Measurements from ENCODE around the gene PTPN13.

The PTPN13 gene, protein sequence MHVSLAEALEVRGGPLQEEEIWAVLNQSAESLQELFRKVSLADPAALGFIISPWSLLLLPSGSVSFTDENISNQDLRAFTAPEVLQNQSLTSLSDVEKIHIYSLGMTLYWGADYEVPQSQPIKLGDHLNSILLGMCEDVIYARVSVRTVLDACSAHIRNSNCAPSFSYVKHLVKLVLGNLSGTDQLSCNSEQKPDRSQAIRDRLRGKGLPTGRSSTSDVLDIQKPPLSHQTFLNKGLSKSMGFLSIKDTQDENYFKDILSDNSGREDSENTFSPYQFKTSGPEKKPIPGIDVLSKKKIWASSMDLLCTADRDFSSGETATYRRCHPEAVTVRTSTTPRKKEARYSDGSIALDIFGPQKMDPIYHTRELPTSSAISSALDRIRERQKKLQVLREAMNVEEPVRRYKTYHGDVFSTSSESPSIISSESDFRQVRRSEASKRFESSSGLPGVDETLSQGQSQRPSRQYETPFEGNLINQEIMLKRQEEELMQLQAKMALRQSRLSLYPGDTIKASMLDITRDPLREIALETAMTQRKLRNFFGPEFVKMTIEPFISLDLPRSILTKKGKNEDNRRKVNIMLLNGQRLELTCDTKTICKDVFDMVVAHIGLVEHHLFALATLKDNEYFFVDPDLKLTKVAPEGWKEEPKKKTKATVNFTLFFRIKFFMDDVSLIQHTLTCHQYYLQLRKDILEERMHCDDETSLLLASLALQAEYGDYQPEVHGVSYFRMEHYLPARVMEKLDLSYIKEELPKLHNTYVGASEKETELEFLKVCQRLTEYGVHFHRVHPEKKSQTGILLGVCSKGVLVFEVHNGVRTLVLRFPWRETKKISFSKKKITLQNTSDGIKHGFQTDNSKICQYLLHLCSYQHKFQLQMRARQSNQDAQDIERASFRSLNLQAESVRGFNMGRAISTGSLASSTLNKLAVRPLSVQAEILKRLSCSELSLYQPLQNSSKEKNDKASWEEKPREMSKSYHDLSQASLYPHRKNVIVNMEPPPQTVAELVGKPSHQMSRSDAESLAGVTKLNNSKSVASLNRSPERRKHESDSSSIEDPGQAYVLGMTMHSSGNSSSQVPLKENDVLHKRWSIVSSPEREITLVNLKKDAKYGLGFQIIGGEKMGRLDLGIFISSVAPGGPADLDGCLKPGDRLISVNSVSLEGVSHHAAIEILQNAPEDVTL (N-terminal part only)

DNA sequence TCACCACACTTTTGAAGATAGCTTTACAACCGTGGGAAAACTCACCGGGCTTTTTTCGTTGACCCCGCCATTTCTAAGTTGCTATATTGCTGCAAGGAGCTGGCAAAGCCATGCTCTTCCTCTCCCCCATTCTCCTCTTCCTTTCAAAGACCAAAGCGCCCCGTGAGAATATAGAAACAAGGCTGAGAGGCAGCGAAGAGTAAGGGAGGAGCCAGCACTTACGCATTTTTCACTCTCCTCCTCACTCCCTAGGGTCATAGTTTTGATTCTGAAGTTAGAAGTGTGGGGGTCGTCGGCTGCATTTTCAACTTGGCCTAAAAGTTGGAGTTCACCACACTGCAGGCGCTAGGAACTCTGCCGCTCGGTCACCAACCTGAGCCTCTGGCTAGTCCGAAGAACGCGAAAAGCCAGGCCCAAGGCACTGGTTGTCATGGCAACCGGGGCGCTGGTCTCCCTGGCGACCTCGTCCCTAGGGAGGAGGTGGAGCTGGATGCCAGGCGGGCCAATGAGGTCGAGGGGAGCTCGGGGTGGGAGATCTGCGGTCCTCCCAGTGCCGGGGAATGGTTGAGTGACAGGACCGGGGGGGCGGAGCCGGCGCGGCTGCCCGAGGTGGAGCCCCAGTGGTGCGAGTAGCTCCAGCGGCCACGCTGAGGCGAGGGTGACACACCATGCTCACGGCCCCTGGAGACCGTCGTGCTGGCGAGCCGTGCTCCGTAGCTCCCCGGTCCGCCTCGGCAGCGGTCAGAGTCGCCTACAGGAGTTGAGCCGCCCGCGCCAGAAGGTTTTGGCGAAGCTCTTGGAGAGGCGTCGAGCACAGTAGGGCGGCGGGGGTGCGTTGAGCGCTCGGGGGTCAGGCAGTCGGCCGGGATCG, at the start of gene PTPN13:
Gene PTPN13 (plus strand): TSS at position 628 of the 871 bp plus-strand sequence. CDS start 40,942 bp downstream, outside the sequence.
- peaks cover 3 to 17% of the 10 kb centered on the region in 2 donors for H3K27me3 ChIP-seq (ENCODE audit: control insufficient read depth in 2 of 2, insufficient read depth in 2 of 2, low read length in 2 of 2)
- H3K9ac ChIP-seq (ENCODE audit: low read depth in 1 of 2, low read length in 2 of 2) = peak within 1 kb of the TSS; percentile 41 to 58
- H3K36me3 ChIP-seq (ENCODE audit: control insufficient read depth in 2 of 2, insufficient read depth in 2 of 2, low read length in 2 of 2) = no peaks in the 10 kb centered on the region
- peak within 1 kb of the TSS; percentile 74 to 75 for H3K4me3 ChIP-seq (ENCODE audit: low read length in 2 of 2)
- peaks cover 0 to 16% of the 10 kb centered on the region in 2 donors for H3K4me1 ChIP-seq (ENCODE audit: control insufficient read depth in 2 of 2, insufficient read depth in 2 of 2, low read length in 2 of 2)
- H3K27ac ChIP-seq (ENCODE audit: low read depth in 2 of 2, low read length in 2 of 2) = peak within 1 kb of the TSS; percentile 62 to 71
- H3K9me3 ChIP-seq (ENCODE audit: control insufficient read depth in 2 of 2, low read length in 2 of 2) = no peaks in the 10 kb centered on the region

DNA sequence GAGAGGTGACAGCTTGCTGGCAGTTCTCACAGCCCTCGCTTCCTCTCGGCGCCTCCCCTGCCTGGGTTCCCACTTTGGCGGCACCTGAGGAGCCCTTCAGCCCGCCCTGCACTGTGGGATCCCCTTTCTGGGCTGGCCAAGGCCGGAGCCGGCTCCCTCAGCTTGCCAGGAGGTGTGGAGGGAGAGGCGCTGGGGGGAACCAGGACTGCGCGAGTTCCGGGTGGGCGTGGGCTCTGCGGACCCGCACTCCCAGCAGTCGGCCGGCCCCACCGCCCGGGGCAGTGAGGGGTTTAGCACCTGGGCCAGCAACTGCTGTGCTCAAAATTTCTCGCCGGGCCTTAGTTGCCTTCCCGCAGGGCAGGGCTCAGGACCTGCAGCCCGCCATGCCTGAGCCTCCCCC, 47.0 kb upstream of the PTPN13 start:
- no peaks in the 10 kb centered on the region for H3K36me3 ChIP-seq (ENCODE audit: control insufficient read depth in 2 of 2, insufficient read depth in 2 of 2, low read length in 2 of 2)
- H3K9ac ChIP-seq (ENCODE audit: low read depth in 1 of 2, low read length in 2 of 2) = no peak overlapping the region
- H3K9me3 ChIP-seq (ENCODE audit: control insufficient read depth in 2 of 2, low read length in 2 of 2) = no peaks in the 10 kb centered on the region
- H3K27ac ChIP-seq (ENCODE audit: low read depth in 2 of 2, low read length in 2 of 2) = no peak overlapping the region
- H3K27me3 ChIP-seq (ENCODE audit: control insufficient read depth in 2 of 2, insufficient read depth in 2 of 2, low read length in 2 of 2) = no peaks in the 10 kb centered on the region
- no peaks in the 10 kb centered on the region for H3K4me1 ChIP-seq (ENCODE audit: control insufficient read depth in 2 of 2, insufficient read depth in 2 of 2, low read length in 2 of 2)
- H3K4me3 ChIP-seq (ENCODE audit: low read length in 2 of 2) = no peak overlapping the region

DNA sequence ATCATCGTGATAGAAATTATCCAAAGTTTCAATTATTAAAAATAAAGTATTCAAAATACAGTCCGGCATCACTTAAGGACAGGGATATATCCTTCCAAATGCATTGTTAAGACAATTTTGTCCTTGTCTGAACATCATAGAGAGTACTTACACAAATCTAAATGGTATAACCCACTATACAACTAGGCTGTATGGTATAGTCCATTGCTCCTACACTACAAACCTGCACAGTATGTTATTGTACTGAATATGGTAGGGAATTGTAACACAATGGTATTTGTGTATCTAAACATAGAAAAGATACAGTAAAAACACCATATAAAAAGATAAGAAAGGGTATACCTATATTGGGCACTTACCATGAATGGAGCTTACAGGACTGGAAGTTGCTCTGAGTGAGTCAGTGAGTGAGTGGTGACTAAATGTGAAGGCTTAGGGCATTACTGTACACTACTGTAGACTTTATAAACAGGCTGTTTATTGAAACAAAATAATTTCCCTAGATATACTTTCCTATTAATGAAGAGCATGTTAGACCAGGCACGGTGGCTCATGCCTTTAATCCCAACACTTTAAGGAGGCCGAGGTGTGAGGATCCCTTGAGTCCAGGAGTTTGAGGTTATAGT, 44.8 kb upstream of the PTPN13 start:
- no peak overlapping the region for H3K9ac ChIP-seq (ENCODE audit: low read depth in 1 of 2, low read length in 2 of 2)
- H3K4me1 ChIP-seq (ENCODE audit: control insufficient read depth in 2 of 2, insufficient read depth in 2 of 2, low read length in 2 of 2) = no peaks in the 10 kb centered on the region
- no peak overlapping the region for H3K4me3 ChIP-seq (ENCODE audit: low read length in 2 of 2)
- H3K27ac ChIP-seq (ENCODE audit: low read depth in 2 of 2, low read length in 2 of 2) = no peak overlapping the region
- H3K9me3 ChIP-seq (ENCODE audit: control insufficient read depth in 2 of 2, low read length in 2 of 2) = no peaks in the 10 kb centered on the region
- no peaks in the 10 kb centered on the region for H3K36me3 ChIP-seq (ENCODE audit: control insufficient read depth in 2 of 2, insufficient read depth in 2 of 2, low read length in 2 of 2)
- H3K27me3 ChIP-seq (ENCODE audit: control insufficient read depth in 2 of 2, insufficient read depth in 2 of 2, low read length in 2 of 2) = no peaks in the 10 kb centered on the region

DNA sequence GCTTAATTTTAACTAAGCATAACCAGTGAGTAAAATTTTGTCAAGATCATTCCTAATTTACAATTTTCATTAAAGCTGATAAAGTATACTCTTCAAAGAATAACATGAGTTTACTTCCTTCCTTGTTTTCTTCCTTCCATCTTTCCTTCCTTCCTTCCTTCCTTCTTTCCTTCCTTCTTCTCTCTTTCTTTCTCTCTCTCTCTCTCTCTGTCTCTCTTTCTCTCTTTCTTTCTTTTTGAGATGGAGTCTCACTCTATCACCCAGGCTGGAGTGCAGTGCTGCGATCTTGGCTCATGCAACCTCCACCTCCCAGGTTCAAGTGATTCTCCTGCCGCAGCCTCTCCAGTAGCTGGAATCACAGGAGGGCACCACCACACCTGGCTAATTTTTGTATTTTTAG, 42.7 kb upstream of the PTPN13 start:
- Histone ChIP-seq H3K9me3 (ENCODE audit: control insufficient read depth in 2 of 2, low read length in 2 of 2) (no peaks in the 10 kb centered on the region), H3K9ac (ENCODE audit: low read depth in 1 of 2, low read length in 2 of 2) (no peak overlapping the region), H3K27ac (ENCODE audit: low read depth in 2 of 2, low read length in 2 of 2) (no peak overlapping the region), H3K27me3 (ENCODE audit: control insufficient read depth in 2 of 2, insufficient read depth in 2 of 2, low read length in 2 of 2) (no peaks in the 10 kb centered on the region), H3K4me3 (ENCODE audit: low read length in 2 of 2) (no peak overlapping the region), H3K4me1 (ENCODE audit: control insufficient read depth in 2 of 2, insufficient read depth in 2 of 2, low read length in 2 of 2) (no peaks in the 10 kb centered on the region), H3K36me3 (ENCODE audit: control insufficient read depth in 2 of 2, insufficient read depth in 2 of 2, low read length in 2 of 2) (no peaks in the 10 kb centered on the region)

DNA sequence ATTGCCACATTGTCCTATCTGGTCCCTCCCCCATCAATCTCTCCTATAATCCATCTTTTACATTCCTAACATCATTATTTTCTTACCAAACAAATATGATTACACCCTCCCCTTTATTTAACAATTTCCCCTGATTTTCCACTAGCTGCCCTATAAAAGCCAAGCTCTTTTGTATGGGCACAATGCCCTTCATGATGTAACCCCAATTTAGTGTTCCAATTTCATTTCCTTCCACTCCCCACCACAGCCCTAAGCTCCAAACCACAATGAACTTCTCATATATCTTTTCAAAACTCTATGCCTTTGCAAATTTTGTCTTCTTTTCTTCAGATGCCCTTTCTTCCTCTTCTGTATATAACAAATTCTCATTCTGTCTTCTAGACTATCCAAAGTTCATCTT, 39.5 kb upstream of the PTPN13 start:
- H3K9ac ChIP-seq (ENCODE audit: low read depth in 1 of 2, low read length in 2 of 2) = no peak overlapping the region
- H3K36me3 ChIP-seq (ENCODE audit: control insufficient read depth in 2 of 2, insufficient read depth in 2 of 2, low read length in 2 of 2) = no peaks in the 10 kb centered on the region
- peaks cover 0 to 4% of the 10 kb centered on the region in 2 donors for H3K4me1 ChIP-seq (ENCODE audit: control insufficient read depth in 2 of 2, insufficient read depth in 2 of 2, low read length in 2 of 2)
- no peak overlapping the region for H3K27ac ChIP-seq (ENCODE audit: low read depth in 2 of 2, low read length in 2 of 2)
- no peak overlapping the region for H3K4me3 ChIP-seq (ENCODE audit: low read length in 2 of 2)
- H3K27me3 ChIP-seq (ENCODE audit: control insufficient read depth in 2 of 2, insufficient read depth in 2 of 2, low read length in 2 of 2) = no peaks in the 10 kb centered on the region
- no peaks in the 10 kb centered on the region for H3K9me3 ChIP-seq (ENCODE audit: control insufficient read depth in 2 of 2, low read length in 2 of 2)

- peak overlapping the region in 1 of 2 donors; percentile 9 for H3K4me3 ChIP-seq (ENCODE audit: low read length in 2 of 2)
- no peaks in the 10 kb centered on the region for H3K9me3 ChIP-seq (ENCODE audit: control insufficient read depth in 2 of 2, low read length in 2 of 2)
- no peaks in the 10 kb centered on the region for H3K27me3 ChIP-seq (ENCODE audit: control insufficient read depth in 2 of 2, insufficient read depth in 2 of 2, low read length in 2 of 2)
- H3K27ac ChIP-seq (ENCODE audit: low read depth in 2 of 2, low read length in 2 of 2) = no peak overlapping the region
- H3K36me3 ChIP-seq (ENCODE audit: control insufficient read depth in 2 of 2, insufficient read depth in 2 of 2, low read length in 2 of 2) = no peaks in the 10 kb centered on the region
- peaks cover 0 to 4% of the 10 kb centered on the region in 2 donors for H3K4me1 ChIP-seq (ENCODE audit: control insufficient read depth in 2 of 2, insufficient read depth in 2 of 2, low read length in 2 of 2)
- H3K9ac ChIP-seq (ENCODE audit: low read depth in 1 of 2, low read length in 2 of 2) = no peak overlapping the region
Observed at GRCh38 chr4:86556791-86557415, 37.2 kb upstream of the PTPN13 start.

DNA sequence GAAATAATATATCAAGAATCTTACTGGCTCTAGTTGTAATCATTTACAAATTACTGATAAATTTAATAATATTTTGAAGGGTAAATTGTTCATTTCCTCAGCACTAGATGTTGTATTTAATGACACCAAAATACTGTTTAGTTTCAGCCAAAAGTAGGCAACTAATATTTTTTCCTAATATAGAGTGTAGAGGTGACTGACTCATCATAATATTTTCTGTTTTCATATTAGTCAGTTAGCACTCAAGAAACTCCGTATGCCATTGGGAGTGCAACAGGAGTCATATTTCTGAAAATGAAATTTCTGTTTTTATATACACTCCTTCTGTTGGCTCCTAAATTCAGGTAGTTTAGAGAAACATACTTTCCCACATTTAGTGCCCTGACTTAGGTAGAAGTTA, 36.6 kb upstream of the PTPN13 start:
- Histone ChIP-seq H3K36me3 (ENCODE audit: control insufficient read depth in 2 of 2, insufficient read depth in 2 of 2, low read length in 2 of 2) (no peaks in the 10 kb centered on the region), H3K4me1 (ENCODE audit: control insufficient read depth in 2 of 2, insufficient read depth in 2 of 2, low read length in 2 of 2) (peaks cover 0 to 4% of the 10 kb centered on the region in 2 donors), H3K27ac (ENCODE audit: low read depth in 2 of 2, low read length in 2 of 2) (no peak overlapping the region), H3K9me3 (ENCODE audit: control insufficient read depth in 2 of 2, low read length in 2 of 2) (no peaks in the 10 kb centered on the region), H3K27me3 (ENCODE audit: control insufficient read depth in 2 of 2, insufficient read depth in 2 of 2, low read length in 2 of 2) (no peaks in the 10 kb centered on the region), H3K4me3 (ENCODE audit: low read length in 2 of 2) (peak overlapping the region in 1 of 2 donors; percentile 9), H3K9ac (ENCODE audit: low read depth in 1 of 2, low read length in 2 of 2) (no peak overlapping the region)

DNA sequence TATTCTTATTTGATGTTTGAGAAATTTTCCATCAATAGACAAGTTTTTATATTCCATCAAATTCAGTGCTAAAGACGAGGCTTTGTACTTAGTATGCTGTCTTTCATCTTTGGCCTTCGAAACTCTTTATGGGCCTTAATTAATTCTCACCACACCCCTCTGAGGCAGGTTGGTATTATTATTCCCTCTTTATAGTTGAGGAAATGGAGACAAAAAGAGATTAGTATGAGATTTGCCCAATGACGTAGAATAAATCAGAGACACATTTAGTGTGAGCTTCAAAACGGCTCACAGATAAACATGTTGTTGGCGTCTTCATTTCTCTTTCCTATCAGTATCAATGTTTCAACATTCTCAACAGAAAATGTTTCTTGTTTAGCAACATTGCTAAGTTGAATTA, 35.9 kb upstream of the PTPN13 start:
- H3K36me3 ChIP-seq (ENCODE audit: control insufficient read depth in 2 of 2, insufficient read depth in 2 of 2, low read length in 2 of 2) = no peaks in the 10 kb centered on the region
- H3K27ac ChIP-seq (ENCODE audit: low read depth in 2 of 2, low read length in 2 of 2) = no peak overlapping the region
- H3K27me3 ChIP-seq (ENCODE audit: control insufficient read depth in 2 of 2, insufficient read depth in 2 of 2, low read length in 2 of 2) = no peaks in the 10 kb centered on the region
- no peak overlapping the region for H3K9ac ChIP-seq (ENCODE audit: low read depth in 1 of 2, low read length in 2 of 2)
- H3K4me1 ChIP-seq (ENCODE audit: control insufficient read depth in 2 of 2, insufficient read depth in 2 of 2, low read length in 2 of 2) = peaks cover 0 to 4% of the 10 kb centered on the region in 2 donors
- no peaks in the 10 kb centered on the region for H3K9me3 ChIP-seq (ENCODE audit: control insufficient read depth in 2 of 2, low read length in 2 of 2)
- no peak overlapping the region for H3K4me3 ChIP-seq (ENCODE audit: low read length in 2 of 2)

DNA sequence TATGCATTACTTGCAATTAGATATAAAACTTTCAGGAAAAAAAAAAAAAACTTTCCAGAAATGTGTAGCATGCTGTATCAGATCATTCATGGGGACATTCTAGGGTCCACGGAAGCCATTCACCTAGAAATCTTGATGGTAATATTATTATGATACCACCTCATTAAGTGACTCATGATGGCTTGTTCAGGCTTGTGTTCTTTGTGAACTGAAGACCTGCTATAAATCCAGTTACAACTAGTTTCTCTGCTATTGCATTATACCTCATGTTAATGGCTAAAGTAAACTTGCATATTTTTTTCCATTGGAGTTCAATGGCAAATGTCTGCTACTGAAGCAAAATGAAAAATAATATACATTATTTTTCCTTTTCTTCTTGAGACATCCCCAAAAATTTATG, 35.3 kb upstream of the PTPN13 start:
- Histone ChIP-seq H3K36me3 (ENCODE audit: control insufficient read depth in 2 of 2, insufficient read depth in 2 of 2, low read length in 2 of 2) (no peaks in the 10 kb centered on the region), H3K4me3 (ENCODE audit: low read length in 2 of 2) (no peak overlapping the region), H3K9me3 (ENCODE audit: control insufficient read depth in 2 of 2, low read length in 2 of 2) (no peaks in the 10 kb centered on the region), H3K4me1 (ENCODE audit: control insufficient read depth in 2 of 2, insufficient read depth in 2 of 2, low read length in 2 of 2) (peaks cover 0 to 4% of the 10 kb centered on the region in 2 donors), H3K27me3 (ENCODE audit: control insufficient read depth in 2 of 2, insufficient read depth in 2 of 2, low read length in 2 of 2) (no peaks in the 10 kb centered on the region), H3K27ac (ENCODE audit: low read depth in 2 of 2, low read length in 2 of 2) (no peak overlapping the region), H3K9ac (ENCODE audit: low read depth in 1 of 2, low read length in 2 of 2) (no peak overlapping the region)
